ENCODE results near the gene ANKFY1. TPM values are rescaled to one million over a fixed set of nuclear protein-coding genes. Genes with fewer than 3 reads are reported as not detected.

ANKFY1 gene
- 36.5 TPM for total RNA-seq

GRCh38 chr17:4263282-4264215, at the start of gene ANKFY1:
ANKFY1 (minus strand) TSS chr17:4263979; CDS start chr17:4263941, 38 bp downstream.
- peak; percentile 94 for DNase-seq

- no peak for DNase-seq
Observed at GRCh38 chr17:4310354-4311060, 46.7 kb upstream of the ANKFY1 start.

- DNase-seq = no peak
Observed at GRCh38 chr17:4309897-4310296, 46.1 kb upstream of the ANKFY1 start.

GRCh38 chr17:4307179-4307930, 43.6 kb upstream of the ANKFY1 start:
- no peak for DNase-seq

GRCh38 chr17:4305224-4305623, 41.4 kb upstream of the ANKFY1 start:
- no peak for DNase-seq

- DNase-seq = no peak
Observed at GRCh38 chr17:4304417-4305027, 40.7 kb upstream of the ANKFY1 start.

- no peak for DNase-seq
Observed at GRCh38 chr17:4301066-4301465, 37.3 kb upstream of the ANKFY1 start.

GRCh38 chr17:4297351-4297750, 33.6 kb upstream of the ANKFY1 start:
- DNase-seq = no peak

- no peak for DNase-seq
Observed at GRCh38 chr17:4295686-4296085, 31.9 kb upstream of the ANKFY1 start.

GRCh38 chr17:4293572-4293971, 29.8 kb upstream of the ANKFY1 start:
- no peak for DNase-seq

GRCh38 chr17:4287710-4288109, 23.9 kb upstream of the ANKFY1 start:
- no peak for DNase-seq

- DNase-seq = no peak
Observed at GRCh38 chr17:4276514-4276913, 12.7 kb upstream of the ANKFY1 start.

GRCh38 chr17:4272972-4273368, 9.2 kb upstream of the ANKFY1 start:
- no peak for DNase-seq

GRCh38 chr17:4272213-4272971, 8.6 kb upstream of the ANKFY1 start:
- DNase-seq = no peak

- DNase-seq = no peak
Observed at GRCh38 chr17:4270736-4271135, 7.0 kb upstream of the ANKFY1 start.

GRCh38 chr17:4269915-4270314, 6.1 kb upstream of the ANKFY1 start:
- no peak for DNase-seq

- no peak for DNase-seq
Observed at GRCh38 chr17:4267402-4267801, 3.6 kb upstream of the ANKFY1 start.

- no peak for DNase-seq
Observed at GRCh38 chr17:4266550-4266949, 2.8 kb upstream of the ANKFY1 start.

GRCh38 chr17:4262703-4263102, 1.1 kb downstream of the ANKFY1 start:
- no peak for DNase-seq

GRCh38 chr17:4261452-4261851, 2.3 kb downstream of the ANKFY1 start:
- DNase-seq = no peak

GRCh38 chr17:4258867-4259266, 4.9 kb downstream of the ANKFY1 start:
- DNase-seq = no peak

- no peak for DNase-seq
Observed at GRCh38 chr17:4256952-4257351, 6.8 kb downstream of the ANKFY1 start.

Data from occipital lobe (tissue), 2 donors.